HG02840 (cell line): ENCODE results near the gene NKX2-4.
"Not testable (repeated sequence)": the region's sequence is repeated elsewhere in the genome, so short reads cannot be mapped to it uniquely, and the experiment has no call there.

ENCODE experiments used
- ATAC-seq: cut with Tn5 transposase; IDR thresholded peaks from one replicate; pipeline ENCODE4 v1.9.1; 2021; ENCODE audit warnings: mild to moderate bottlenecking, moderate library complexity, moderate number of reproducible peaks; ENCODE audit not compliant: unreplicated experiment, low FRiP score

Gene NKX2-4

DNA sequence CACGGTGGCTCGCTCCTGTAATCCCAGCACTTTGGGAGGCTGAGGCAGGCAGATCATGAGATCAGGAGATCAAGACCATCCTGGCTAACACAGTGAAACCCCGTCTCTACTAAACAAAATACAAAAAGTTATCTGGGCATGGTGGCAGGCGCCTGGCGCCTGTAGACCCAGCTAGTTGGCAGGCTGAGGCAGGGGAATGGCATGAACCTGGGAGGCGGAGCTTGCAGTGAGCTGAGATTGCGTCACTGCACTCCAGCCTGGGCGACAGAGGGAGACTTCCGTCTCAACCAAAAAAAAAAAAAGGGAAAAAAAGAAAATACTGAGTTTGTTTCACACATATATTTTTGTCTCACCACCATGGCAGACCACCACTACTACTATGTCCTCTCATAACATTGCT, 31.1 kb downstream of the NKX2-4 start:
- ATAC-seq, result not testable (repeated sequence)

DNA sequence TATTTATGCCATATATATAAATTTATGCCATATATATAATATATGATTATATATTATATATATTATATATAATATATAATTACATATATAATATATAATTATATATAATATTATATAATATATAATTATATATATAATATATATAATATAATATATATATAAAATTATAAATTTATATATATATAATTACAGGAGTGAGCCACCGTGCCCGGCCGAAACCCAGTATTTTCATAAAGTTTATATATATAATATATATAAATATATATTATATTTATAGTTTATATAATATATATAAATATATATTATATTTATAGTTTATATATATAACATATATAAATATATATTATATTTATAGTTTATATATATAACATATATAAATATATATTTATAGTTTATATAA, 31.6 kb downstream of the NKX2-4 start:
- ATAC-seq, result no peak

DNA sequence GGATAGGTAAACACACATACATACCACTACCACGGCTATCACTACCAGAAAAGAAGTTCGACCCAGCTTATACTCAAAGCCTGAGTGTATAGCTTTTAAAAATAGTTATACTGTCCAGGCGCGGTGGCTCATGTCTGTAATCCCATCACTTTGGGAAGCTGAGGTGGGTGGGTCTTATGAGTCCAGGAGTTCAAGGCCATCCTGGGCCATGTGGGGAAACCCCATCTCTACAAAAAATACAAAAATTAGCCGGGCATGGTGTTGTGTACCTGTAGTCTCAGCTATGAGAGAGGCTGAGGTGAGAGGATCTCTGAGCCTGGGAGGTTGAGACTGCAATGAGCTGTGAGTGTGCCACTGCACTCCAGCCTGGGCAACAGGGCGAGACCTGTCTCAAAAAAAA, 32.9 kb downstream of the NKX2-4 start:
- no peak for ATAC-seq

DNA sequence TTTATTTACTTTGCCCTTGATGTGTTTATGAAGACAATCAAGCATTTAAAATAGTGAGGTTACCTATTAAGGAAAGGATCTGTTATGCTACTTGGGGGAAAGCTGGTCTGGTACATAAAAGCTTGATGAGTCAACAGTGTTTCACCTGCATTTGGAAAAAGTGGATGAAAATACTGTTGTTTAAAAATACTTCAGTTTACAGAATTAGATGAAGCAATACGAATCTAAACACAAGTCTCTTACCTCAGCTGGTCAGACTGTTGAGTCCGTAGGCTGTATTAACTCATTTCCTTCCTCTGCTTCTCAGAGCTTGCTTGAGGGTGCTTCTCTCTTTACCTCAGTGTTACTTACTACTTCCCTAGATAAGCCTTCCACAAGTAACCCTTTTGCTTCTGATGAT, 36.1 kb downstream of the NKX2-4 start:
- no peak for ATAC-seq

DNA sequence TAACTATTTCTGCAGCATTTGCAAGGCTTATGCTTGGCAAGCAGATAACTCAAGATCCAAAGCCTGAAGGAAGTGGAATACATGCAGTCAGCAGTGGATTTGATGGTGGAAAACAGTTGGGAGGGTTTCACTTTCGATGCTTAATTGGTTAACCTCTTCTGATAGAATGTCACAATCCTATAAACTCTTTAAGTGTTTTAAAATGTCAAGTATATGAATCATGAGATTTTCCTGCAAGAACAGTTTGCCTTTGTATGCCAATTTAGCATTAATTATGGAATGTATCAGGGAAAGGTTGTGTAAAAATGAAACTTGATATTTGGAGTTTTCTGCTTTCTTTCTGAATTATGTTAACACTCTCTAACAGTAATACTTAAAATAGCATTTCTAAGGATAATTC, 36.6 kb downstream of the NKX2-4 start:
- ATAC-seq, result no peak

DNA sequence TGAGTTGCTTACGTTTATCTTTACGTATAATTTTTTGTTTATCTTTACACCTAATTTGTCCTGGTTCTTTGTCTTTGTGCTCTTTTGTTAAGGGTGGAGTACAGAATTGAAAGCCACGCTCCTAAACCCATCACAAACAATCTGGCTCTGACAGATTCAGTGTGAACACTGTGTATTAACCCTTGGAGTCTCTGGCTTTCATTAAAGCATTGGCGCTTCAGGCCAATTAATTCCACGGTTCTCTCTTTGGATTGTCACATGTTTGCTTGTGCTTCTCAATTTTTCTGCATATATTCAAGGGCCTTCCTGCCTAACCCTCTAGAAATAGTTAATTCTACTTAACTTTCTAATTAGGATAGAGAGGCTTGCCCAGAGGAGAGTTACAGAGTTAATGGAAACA, 38.6 kb downstream of the NKX2-4 start:
- ATAC-seq, result no peak

DNA sequence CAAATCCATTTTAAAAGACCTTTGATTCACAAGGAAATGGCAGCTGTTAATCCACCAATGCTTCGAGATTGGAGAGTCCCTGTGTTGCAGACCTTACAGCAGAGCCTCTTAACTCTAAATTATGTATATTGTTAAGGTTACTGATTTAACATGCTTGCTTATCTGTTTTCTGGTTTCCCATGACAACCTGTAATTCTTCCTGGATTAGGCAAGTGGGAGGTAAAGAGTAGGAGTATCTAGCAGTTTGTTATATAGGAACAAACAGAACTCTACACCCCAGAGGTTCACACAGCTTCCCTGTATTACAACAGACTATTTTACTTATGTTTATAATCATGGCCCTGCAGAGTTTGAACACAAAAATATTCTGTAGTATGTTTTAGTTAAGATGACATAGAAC, 39.5 kb downstream of the NKX2-4 start:
- ATAC-seq, result no peak

DNA sequence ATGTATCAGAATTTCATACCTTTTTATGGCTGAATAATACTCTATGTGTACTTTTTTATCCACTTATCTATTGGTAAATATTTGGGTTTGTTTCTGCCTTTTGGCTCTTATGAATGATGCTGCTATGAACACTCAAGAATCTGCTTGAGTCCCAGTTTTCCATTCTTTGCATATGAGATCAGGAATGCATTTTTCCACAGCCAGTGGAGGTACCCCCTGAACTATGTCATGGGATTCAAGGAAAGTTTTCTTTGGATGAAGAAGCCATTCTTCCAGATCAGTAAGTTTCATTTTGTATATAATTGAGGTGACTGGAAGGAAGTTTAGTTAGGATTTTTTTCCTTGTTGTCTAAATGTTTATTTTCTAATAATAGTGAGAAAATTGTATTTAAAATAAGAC, 40.9 kb downstream of the NKX2-4 start:
- no peak for ATAC-seq

DNA sequence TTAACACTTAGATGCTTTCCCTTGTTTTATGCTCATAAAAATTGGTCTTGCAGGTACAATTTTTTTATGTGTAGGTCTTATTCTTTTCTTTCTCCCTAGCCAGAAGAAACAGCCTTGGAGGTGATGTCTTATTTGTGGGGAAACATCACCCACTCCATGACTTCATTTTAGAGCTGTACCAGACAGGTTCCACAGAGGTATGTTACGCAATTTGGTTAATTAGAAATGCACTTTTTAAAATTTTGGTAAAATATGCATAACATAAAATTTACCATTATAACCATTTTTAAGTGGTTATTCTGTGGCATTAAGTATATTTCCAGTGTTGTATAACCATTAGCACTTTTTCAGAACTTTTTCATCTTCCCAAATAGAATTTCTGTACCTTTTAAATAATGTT, 41.3 kb downstream of the NKX2-4 start:
- ATAC-seq, result no peak

DNA sequence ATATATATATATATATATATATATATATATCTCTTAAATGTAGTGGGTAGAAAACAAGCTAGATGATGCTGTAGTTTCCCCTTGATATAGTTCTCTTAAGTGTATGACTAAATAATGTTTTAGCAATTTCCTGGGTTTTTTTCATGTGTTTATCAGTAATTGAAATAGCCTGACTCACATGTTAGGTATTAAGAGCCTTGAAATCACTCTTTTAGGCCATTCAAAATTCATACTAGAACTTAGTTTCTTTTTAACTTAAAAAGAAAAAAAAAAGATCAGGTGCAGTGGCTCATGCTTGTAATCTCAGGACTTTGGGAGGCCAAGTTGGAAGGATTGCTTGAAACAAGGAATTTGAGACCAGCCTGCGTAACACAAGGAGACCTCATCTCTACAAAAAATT, 44.1 kb downstream of the NKX2-4 start:
- ATAC-seq, result no peak

DNA sequence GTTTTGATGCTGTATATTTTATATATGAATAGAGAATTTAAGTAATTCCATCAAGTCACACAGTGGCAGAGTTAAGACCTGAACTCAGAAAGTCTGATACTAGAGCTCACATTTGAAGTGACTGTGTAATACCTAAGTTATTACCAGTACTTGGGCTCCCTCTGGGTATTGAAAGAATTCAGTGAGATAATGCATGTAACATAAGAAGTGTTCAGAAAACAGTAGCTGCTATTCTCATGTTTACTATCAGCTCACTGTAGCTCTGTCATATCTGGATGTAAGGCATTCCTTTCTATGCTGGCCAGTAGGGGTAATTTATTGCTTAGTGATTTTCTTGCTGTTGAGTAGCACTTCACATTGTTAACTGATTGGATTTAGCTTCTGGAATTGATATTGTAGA, 44.6 kb downstream of the NKX2-4 start:
- no peak for ATAC-seq
